ENCODE results near the gene BRD4. TPM values are rescaled to one million over a fixed set of nuclear protein-coding genes. Genes with fewer than 3 reads are reported as not detected.
A peak's percentile ranks its signal among the peaks of the same experiment; 100 is the strongest.

BRD4 gene
- total RNA-seq, 4 donors from 2014 or later: 34.7 to 69.6 (median 36.0) TPM

DNA sequence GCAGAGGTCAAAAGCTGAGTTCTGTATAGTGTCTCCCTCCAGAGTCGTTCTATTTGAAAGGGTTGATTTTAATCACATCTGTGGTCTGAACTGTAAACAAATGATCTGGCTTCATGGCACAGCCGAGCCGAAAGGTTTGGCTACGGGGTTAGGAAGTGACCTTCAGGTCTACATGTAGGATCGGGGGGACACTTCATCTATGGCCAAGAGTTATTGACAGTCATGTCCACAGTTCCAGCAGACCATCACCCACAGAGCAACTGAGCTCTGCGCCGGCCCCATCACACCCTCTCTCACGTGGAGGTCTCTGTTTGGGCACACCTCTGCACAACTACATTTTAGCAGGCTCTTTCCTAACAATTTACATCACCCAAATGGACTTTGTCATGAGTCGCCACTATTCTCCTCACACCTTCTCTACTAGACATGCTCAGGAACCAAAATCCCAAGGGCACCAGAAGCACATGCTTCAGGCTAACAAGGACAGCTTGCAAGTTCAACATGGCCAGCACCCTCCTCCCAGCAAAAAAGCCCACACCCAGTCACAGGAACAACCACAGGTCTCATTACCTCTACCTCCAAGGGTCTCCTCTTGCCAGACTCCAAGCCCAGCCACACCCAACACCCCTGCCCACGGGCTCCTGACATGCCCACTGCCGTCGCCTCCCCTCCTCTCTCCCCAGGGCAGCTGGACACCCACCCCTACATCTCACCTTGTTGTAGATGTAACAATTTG, 64.0 kb downstream of the BRD4 start:
- Histone ChIP-seq H3K4me3 (no peak overlapping the region), H3K4me1 (peaks cover 15 to 100% (median 53%) of the 10 kb centered on the region in 4 donors), H3K27ac (peak overlapping the region in 1 of 4 donors; percentile 62), H3K9me3 (no peaks in the 10 kb centered on the region), H3K27me3 (no peaks in the 10 kb centered on the region), H3K36me3 (peaks cover 6 to 79% (median 22%) of the 10 kb centered on the region in 3 donors)
- TF ChIP-seq POLR2A (IDR thresholded peaks at IDR 0.05) (no peak), EP300 (IDR thresholded peaks at IDR 0.05) (no peak)
- TF ChIP-seq, protein P1, sequence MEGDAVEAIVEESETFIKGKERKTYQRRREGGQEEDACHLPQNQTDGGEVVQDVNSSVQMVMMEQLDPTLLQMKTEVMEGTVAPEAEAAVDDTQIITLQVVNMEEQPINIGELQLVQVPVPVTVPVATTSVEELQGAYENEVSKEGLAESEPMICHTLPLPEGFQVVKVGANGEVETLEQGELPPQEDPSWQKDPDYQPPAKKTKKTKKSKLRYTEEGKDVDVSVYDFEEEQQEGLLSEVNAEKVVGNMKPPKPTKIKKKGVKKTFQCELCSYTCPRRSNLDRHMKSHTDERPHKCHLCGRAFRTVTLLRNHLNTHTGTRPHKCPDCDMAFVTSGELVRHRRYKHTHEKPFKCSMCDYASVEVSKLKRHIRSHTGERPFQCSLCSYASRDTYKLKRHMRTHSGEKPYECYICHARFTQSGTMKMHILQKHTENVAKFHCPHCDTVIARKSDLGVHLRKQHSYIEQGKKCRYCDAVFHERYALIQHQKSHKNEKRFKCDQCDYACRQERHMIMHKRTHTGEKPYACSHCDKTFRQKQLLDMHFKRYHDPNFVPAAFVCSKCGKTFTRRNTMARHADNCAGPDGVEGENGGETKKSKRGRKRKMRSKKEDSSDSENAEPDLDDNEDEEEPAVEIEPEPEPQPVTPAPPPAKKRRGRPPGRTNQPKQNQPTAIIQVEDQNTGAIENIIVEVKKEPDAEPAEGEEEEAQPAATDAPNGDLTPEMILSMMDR (IDR thresholded peaks at IDR 0.05): no peak
- no peak for DNase-seq (ENCODE audit: low spot score in 2 of 2)
- WGBS, 2 donors: 73 to 74% methylated on average over 12 of the region's 12 CpGs

DNA sequence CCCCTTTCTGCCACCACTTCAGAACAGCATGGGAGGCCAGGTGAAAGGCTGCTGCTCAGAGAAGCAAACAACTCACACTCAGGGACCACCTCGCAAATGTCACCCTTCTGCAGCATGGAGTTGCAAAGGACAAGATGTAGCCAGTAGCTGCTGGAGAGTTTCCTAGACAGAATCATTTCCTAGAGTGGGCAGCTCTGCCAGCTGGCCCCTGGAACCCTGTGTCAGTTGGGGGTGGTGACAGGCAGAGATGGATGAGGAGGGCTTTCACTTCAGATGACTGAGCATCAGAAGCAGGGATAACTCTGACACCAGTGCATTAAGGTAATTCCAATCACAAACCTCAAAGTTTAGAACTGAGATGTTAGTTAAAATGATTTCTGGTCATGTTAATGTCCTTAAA, 65.7 kb downstream of the BRD4 start:
- TF ChIP-seq EP300 (IDR thresholded peaks at IDR 0.05): no peak
- WGBS, 2 donors: 67 to 88% methylated on average over 1 of the region's 1 CpG

DNA sequence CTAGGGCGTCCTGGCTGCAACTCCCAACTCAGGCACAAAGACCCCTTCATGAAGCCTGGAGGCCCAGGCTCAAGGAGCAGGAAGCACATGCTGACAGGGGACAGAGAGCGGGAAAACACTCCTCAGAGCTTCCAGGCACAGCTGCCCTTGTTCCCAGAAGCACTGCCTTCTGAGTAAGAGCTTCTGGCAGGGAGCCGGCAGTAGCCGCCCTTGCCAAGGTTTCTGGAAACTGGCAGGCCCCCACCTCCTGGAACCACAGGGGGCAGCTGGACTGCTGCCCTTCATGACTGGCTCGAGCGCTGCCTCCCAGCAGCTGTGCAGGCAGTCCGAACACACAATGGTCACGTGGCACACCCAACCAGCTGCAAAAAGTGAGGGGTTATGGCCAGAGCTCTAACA, 66.5 kb downstream of the BRD4 start:
- no peaks in the 10 kb centered on the region for H3K27me3 ChIP-seq
- H3K4me1 ChIP-seq: peaks cover 15 to 86% (median 47%) of the 10 kb centered on the region in 4 donors

More for the DNA sequence above, 65.7 kb downstream of the BRD4 start:
- Histone ChIP-seq H3K27ac (peak overlapping the region in 2 of 4 donors; percentile 81 to 82), H3K4me1 (peaks cover 15 to 95% (median 47%) of the 10 kb centered on the region in 4 donors), H3K36me3 (peaks cover 5 to 84% (median 18%) of the 10 kb centered on the region in 3 donors), H3K4me3 (no peak overlapping the region), H3K27me3 (no peaks in the 10 kb centered on the region), H3K9me3 (no peaks in the 10 kb centered on the region)
- DNase-seq (ENCODE audit: low spot score in 2 of 2): no peak

DNA sequence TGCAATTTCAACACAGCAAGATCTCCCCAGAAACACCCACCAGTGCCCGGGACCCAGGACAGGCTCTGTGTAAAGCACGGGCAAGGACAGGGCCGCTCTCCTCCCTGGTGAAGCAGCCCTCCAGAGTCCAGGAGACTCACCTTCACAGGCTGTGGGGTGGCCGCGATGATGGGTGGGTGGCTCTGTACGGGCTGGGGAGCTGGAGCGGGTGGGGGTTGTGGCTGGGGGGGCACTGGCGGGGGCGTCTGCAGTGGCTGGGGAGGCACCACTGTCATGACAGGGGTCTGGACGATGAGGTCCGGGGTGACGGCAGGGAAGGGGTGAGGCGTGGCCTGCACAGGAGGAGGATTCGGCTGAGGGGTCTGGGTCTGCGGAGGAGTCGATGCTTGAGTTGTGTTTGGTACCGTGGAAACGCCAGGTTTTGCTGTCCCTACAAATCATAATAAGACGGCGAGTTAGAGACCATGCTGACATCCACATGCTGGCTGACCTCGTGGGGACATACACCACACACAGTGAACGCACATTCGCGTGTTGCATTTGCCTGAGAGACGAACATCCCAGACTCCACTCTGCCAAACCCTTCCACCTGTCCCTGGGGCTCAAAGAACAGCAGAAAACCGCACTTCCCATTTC, 67.0 kb downstream of the BRD4 start:
- Histone ChIP-seq H3K36me3 (peaks cover 4 to 83% (median 9%) of the 10 kb centered on the region in 3 donors), H3K27ac (peak overlapping the region; percentile 16 to 82 (median 67)), H3K9me3 (no peaks in the 10 kb centered on the region), H3K4me1 (peaks cover 15 to 81% (median 47%) of the 10 kb centered on the region in 4 donors), H3K4me3 (no peak overlapping the region), H3K27me3 (no peaks in the 10 kb centered on the region)
- DNase-seq (ENCODE audit: low spot score in 2 of 2): no peak
- 56 to 59% methylated on average over 25 of the region's 26 CpGs for WGBS, 2 donors
- TF ChIP-seq POLR2A (IDR thresholded peaks at IDR 0.05) (no peak), EP300 (IDR thresholded peaks at IDR 0.05) (no peak)
- TF ChIP-seq, protein P1 (IDR thresholded peaks at IDR 0.05): no peak

More for the DNA sequence above, 66.5 kb downstream of the BRD4 start:
- 13 to 17% methylated on average over 3 to 8 of the region's 8 CpGs for WGBS, 2 donors
- Histone ChIP-seq H3K27ac (peak overlapping the region; percentile 16 to 82 (median 67)), H3K4me3 (no peak overlapping the region), H3K36me3 (peaks cover 4 to 83% (median 11%) of the 10 kb centered on the region in 3 donors), H3K9me3 (no peaks in the 10 kb centered on the region)
- TF ChIP-seq POLR2A (IDR thresholded peaks at IDR 0.05) (peak in 1 of 2 donors; percentile 14), EP300 (IDR thresholded peaks at IDR 0.05) (peak; percentile 77 to 96)
- TF ChIP-seq, protein P1 (IDR thresholded peaks at IDR 0.05): no peak
- peak; percentile 82 to 84 for DNase-seq (ENCODE audit: low spot score in 2 of 2)

DNA sequence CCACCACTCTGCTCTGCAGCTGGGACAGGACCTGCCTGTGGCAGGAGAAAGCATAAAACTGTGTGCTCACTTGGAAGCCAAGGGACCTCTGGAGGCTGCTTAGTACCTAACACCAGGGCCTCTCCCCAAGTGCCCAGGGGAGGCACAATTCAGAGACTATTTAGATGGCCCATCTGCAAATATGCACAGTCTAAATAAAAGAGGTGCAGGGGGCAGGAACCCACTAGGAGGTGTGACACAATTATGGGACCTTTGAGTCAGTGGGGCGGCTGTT, 67.5 kb downstream of the BRD4 start:
- no peaks in the 10 kb centered on the region for H3K27me3 ChIP-seq
- DNase-seq (ENCODE audit: low spot score in 2 of 2): no peak
- H3K4me1 ChIP-seq: peaks cover 15 to 76% (median 47%) of the 10 kb centered on the region in 4 donors
- no peak overlapping the region for H3K4me3 ChIP-seq
- peaks cover 4 to 83% (median 9%) of the 10 kb centered on the region in 3 donors for H3K36me3 ChIP-seq
- 70 to 77% methylated on average over 1 of the region's 1 CpG for WGBS, 2 donors
- TF ChIP-seq, protein P1 (IDR thresholded peaks at IDR 0.05): no peak
- TF ChIP-seq POLR2A (IDR thresholded peaks at IDR 0.05) (no peak), EP300 (IDR thresholded peaks at IDR 0.05) (no peak)
- peak overlapping the region in 3 of 4 donors; percentile 16 to 82 (median 82) for H3K27ac ChIP-seq
- H3K9me3 ChIP-seq: no peaks in the 10 kb centered on the region

Data from tibial nerve (tissue), 4 donors.